Astrocyte of the spinal cord (primary cell): ENCODE data around the gene ETHE1.

Source experiments
- DNase-seq: peaks from one replicate; pipeline ENCODE4 v3.0.0; 2011; ENCODE audit warnings: low read depth, low spot score
- H3K4me3 ChIP-seq: 2 replicates; pipeline ENCODE4 v1.5.1; 2011; ENCODE audit warnings: low read depth, mild to moderate bottlenecking, low read length, moderate library complexity
- in situ Hi-C: cut with HindIII; loops from 2 replicates; pipeline ENCODE4 v1.10.0; 2017; ENCODE audit warnings: low sequenced_read_pairs
- TF ChIP-seq, protein P1 (sequence below): IDR thresholded peaks from 2 replicates; pipeline ENCODE4 v1.5.1; 2012; ENCODE audit warnings: low read depth, mild to moderate bottlenecking, low read length, inconsistent platforms

The ETHE1 gene

DNA sequence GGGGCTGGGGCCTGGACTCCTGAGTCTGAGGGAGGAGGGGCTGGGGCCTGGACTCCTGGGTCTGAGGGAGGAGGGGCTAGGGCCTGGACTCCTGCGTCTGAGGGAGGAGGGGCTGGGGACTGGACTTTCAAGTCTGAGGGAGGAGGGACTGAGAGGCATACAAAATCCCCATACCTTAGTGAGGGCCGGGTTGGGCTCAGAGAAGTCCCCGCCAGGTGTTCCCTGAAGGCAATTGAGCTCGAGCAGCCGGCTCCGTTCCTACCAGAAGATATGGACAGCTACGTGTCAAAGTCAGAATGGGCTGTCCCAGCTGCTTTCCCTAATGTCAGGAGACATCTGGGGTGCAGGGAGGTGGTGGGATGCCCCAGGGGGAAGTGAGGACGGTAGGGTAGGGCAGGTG, 31.9 kb downstream of the ETHE1 start:
- TF ChIP-seq, protein P1, sequence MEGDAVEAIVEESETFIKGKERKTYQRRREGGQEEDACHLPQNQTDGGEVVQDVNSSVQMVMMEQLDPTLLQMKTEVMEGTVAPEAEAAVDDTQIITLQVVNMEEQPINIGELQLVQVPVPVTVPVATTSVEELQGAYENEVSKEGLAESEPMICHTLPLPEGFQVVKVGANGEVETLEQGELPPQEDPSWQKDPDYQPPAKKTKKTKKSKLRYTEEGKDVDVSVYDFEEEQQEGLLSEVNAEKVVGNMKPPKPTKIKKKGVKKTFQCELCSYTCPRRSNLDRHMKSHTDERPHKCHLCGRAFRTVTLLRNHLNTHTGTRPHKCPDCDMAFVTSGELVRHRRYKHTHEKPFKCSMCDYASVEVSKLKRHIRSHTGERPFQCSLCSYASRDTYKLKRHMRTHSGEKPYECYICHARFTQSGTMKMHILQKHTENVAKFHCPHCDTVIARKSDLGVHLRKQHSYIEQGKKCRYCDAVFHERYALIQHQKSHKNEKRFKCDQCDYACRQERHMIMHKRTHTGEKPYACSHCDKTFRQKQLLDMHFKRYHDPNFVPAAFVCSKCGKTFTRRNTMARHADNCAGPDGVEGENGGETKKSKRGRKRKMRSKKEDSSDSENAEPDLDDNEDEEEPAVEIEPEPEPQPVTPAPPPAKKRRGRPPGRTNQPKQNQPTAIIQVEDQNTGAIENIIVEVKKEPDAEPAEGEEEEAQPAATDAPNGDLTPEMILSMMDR: no peak
- DNase-seq: no peak
- in situ Hi-C loops: no loop called here
- no peak overlapping the region for H3K4me3 ChIP-seq

DNA sequence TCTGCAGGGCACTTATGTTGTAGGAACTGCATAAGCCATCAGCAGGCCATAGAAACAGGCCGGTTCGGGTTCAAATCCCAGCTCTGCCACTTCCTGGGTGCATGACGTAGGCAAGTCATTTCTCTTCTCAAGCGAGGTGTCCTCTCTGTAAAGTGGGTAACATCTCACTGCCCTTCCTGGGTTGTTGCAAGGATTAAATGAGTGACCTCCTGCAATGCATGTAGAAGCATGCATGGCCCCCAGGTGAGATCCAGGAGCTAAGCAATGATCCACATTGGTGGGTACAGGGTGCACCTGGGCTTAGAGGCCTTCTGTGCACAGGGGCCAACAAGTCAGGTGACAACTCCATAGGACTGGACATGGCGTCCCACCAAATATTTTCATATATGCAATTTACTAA, 36.2 kb downstream of the ETHE1 start:
- H3K4me3 ChIP-seq: no peak overlapping the region
- in situ Hi-C loops: no loop called here
- TF ChIP-seq, protein P1: no peak
- no peak for DNase-seq

DNA sequence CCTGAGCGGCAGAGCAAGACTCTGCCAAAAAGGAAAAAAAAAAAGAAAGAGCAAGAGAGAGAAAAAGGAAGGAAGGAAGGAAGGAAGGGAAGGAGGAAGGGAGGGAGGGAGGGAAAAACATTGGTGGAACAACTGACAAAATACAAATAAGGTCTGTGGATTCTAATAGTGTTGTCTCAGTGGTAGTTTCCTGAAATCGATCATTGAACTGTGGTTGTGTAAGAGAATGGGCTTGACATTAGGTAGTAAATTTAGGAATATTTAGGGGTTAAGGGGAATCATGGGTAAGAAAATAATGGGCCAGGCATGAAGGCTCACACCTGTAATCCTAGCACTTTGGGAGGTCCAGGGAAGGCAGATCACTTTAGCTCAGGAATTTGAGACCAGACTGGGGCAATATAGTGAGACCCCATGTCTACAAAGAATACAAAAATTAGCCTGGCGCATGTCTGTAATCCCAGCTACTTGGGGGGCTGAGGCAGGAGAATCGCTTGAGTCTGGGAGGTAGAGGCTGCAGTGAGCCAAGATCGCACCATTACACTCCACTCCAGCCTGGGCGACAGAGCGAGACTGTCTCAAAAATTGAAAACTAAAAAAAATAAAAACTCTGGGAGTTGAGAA, 36.9 kb downstream of the ETHE1 start:
- TF ChIP-seq, protein P1: no peak
- no peak for DNase-seq
- no peak overlapping the region for H3K4me3 ChIP-seq
- in situ Hi-C loops: no loop called here

DNA sequence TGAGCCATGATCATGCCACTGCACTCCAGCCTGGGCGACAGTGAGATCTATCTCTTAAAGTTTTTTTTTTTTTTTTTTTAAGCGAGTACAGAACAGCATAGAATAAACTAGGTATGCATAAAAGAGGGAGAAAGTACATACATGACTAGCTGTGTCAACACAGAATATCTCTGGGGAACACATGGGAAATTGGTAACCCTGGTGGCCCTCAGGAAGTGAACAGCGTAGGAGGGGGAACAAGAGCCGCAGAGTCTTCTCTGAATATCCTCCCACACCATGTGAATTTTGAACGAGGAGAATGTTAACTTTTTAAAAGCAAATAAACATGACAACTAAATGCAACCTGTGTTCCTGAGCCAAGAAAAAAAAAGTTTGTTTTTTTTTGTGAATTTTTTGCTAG, 37.7 kb downstream of the ETHE1 start:
- in situ Hi-C loops: no loop called here
- TF ChIP-seq, protein P1: no peak
- no peak overlapping the region for H3K4me3 ChIP-seq
- DNase-seq: no peak

DNA sequence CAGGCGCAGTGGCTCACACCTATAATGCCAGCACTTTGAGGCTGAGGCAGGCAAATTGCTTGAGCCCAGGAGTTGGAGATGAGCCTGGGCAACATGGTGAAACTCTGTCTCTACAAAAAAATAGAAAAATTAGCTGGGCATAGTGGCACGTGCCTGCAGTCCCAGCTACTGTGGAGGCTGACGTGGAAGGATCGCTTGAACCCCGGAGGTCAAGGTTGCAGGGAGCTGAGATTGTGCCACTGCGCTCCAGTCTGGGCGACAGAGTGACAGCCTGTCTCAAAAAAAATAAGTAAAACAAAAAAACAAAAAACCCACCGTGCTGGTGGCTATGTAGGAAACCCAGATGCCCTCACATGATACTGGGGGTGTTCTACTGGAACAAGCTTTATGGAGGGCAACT, 38.8 kb downstream of the ETHE1 start:
- TF ChIP-seq, protein P1: no peak
- in situ Hi-C loops: no loop called here
- no peak for DNase-seq
- no peak overlapping the region for H3K4me3 ChIP-seq

DNA sequence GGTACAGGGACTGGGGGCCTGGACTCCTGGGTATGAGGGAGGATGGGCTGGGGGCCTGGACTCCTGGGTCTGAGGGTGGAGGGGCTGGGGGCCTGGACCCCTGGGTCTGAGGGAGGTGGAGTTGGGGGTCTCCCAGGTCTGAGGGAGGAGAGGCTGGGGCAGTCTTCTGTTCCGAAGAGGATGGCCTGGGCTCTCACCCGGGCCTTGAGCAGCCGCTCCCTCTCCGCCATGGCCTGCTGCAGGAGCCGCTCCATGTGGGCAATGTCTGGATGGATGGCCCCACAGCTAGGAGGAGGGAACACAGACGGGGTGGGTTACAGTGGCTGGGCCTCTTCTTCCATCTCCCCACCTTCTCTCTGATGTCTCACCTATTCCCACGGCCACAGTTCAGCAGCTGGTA, 40.6 kb downstream of the ETHE1 start:
- TF ChIP-seq, protein P1: no peak
- no peak for DNase-seq
- H3K4me3 ChIP-seq: no peak overlapping the region
- in situ Hi-C loops: no loop called here

DNA sequence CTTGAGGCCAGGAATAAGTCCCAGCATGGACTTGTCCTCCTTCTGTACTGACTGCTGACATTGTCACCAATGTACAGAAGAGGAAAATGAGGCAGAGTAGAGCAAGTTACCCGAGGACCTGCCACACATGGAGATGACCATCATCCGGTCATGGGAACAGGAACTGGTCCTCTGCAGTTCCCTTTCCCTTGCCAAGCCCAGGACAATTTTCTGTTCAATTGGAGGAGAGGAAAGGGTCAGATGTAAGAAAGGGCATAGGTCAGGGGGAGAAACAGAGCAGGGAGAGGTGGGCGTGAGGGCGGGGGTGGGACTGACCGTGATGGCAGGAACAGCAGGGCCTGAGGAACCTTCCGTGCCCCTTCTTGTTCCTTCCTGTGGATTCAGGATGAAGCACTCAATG, 41.0 kb downstream of the ETHE1 start:
- TF ChIP-seq, protein P1: no peak
- no peak overlapping the region for H3K4me3 ChIP-seq
- in situ Hi-C loops: no loop called here
- no peak for DNase-seq
